B cell (primary cell): ENCODE measurements around the gene SLC2A9. TPM values are rescaled to one million over a fixed set of nuclear protein-coding genes. Genes with fewer than 3 reads are reported as not detected.

Source experiments
- ATAC-seq: fragments of 200-7000 bp; cut with Tn5 transposase; one replicate; pipeline ENCODE4 v1.10.0; 2021; ENCODE audit warnings: low read depth, mild to moderate bottlenecking, moderate number of reproducible peaks, moderate library complexity
- CTCF ChIA-PET: fragments of 350-600 bp; sonication (Branson Sonifier 250); formaldehyde crosslinking; loops from one replicate; lab custom pipeline; 2021; ENCODE audit warnings: antibody characterized with exemption, inconsistent platforms; lab: Charles Lee
- POLR2A ChIA-PET: fragments of 350-600 bp; sonication (Branson Sonifier 250); formaldehyde crosslinking; loops from one replicate; lab custom pipeline; 2021; ENCODE audit warnings: antibody characterized with exemption; lab: Charles Lee
- DNase-seq: peaks from one replicate; pipeline ENCODE4 v3.0.0; 2013
- H2AFZ ChIP-seq: 2 replicates; pipeline ENCODE4 v1.6.1; 2012; ENCODE audit warnings: mild to moderate bottlenecking, low read depth, low read length; ENCODE audit not compliant: insufficient read depth, poor library complexity, severe bottlenecking
- H3K27ac ChIP-seq, 2 donors: 1 replicate in 1 of 2; 2 replicates in 1 of 2; pipeline ENCODE4 v1.5.1; 2012 to 2013; ENCODE audit warnings: low read length in 2 of 2, mild to moderate bottlenecking in 2 of 2, moderate library complexity in 1 of 2
- H3K27me3 ChIP-seq, 4 experiments: fragments of 200-600 bp in 1 of 4; sonication (generic) in 1 of 4; replicated peaks in 1 of 4; 1 replicate in 2 of 4; 2 replicates in 2 of 4; pipeline versions ENCODE4 v1.6.1 to v1.7.0; 2013 to 2016; ENCODE audit warnings: low read length in 3 of 4, mild to moderate bottlenecking in 2 of 4, mixed read lengths in 1 of 4, moderate library complexity in 1 of 4; ENCODE audit not compliant: insufficient read depth in 4 of 4, control insufficient read depth in 3 of 4; ENCODE audit errors: control extremely low read depth in 1 of 4
- H3K36me3 ChIP-seq, 2 experiments: replicated peaks in 1 of 2; 1 replicate in 1 of 2; 2 replicates in 1 of 2; pipeline versions ENCODE4 v1.6.1 to v1.7.1; 2013; ENCODE audit warnings: low read length in 1 of 2; ENCODE audit not compliant: insufficient read depth in 2 of 2, control insufficient read depth in 1 of 2; ENCODE audit errors: control extremely low read depth in 1 of 2, extremely low read depth in 1 of 2
- H3K4me1 ChIP-seq, 2 donors: fragments of 200-600 bp in 1 of 2; sonication (generic) in 1 of 2; 1 replicate in 1 of 2; 2 replicates in 1 of 2; pipeline versions ENCODE4 v1.5.1 to v1.6.1; 2013 to 2017; ENCODE audit warnings: low read length in 2 of 2; ENCODE audit not compliant: control insufficient read depth in 2 of 2, insufficient read depth in 2 of 2
- H3K4me2 ChIP-seq: replicated peaks from 2 replicates; pipeline ENCODE3; 2012; ENCODE audit warnings: mild to moderate bottlenecking, low read depth, low read length; ENCODE audit not compliant: poor library complexity, severe bottlenecking
- H3K4me3 ChIP-seq, 5 experiments: fragments of 200-600 bp in 1 of 5; sonication (generic) in 1 of 5; 1 replicate in 3 of 5; 2 replicates in 2 of 5; pipeline versions ENCODE4 v1.5.1 to v1.7.0; 2011 to 2016; ENCODE audit warnings: low read length in 4 of 5, mild to moderate bottlenecking in 4 of 5, low read depth in 2 of 5, control low read depth in 1 of 5, moderate library complexity in 1 of 5; ENCODE audit not compliant: insufficient read depth in 1 of 5; ENCODE audit errors: control extremely low read depth in 1 of 5, extremely low read depth in 1 of 5
- H3K79me2 ChIP-seq: fragments of 200-600 bp; sonication (generic); one replicate; pipeline ENCODE4 v1.6.0; 2016; ENCODE audit warnings: low read length; ENCODE audit not compliant: control insufficient read depth, insufficient read depth
- H3K9ac ChIP-seq: fragments of 200-600 bp; sonication (generic); 2 replicates; pipeline ENCODE4 v1.6.1; 2017; ENCODE audit warnings: mild to moderate bottlenecking, low read length, moderate library complexity
- H3K9me3 ChIP-seq, 3 donors: one replicate each; pipeline versions ENCODE4 v1.6.1 to v1.7.1; 2013; ENCODE audit warnings: low read length in 2 of 3; ENCODE audit not compliant: control insufficient read depth in 2 of 3, insufficient read depth in 1 of 3; ENCODE audit errors: control extremely low read depth in 1 of 3
- H4K20me1 ChIP-seq: 2 replicates; pipeline ENCODE4 v1.6.0; 2012; ENCODE audit warnings: mild to moderate bottlenecking, low read length; ENCODE audit not compliant: insufficient read depth, control insufficient read depth, poor library complexity, severe bottlenecking
- H3K27ac Mint-ChIP-seq: one replicate; pipeline ENCODE4 v1.8.0; 2021; ENCODE audit warnings: mixed read lengths
- H3K27me3 Mint-ChIP-seq: one replicate; pipeline ENCODE4 v1.8.0; 2021; ENCODE audit warnings: mixed read lengths
- H3K4me1 Mint-ChIP-seq: one replicate; pipeline ENCODE4 v1.8.0; 2021; ENCODE audit warnings: mixed read lengths
- H3K4me3 Mint-ChIP-seq: one replicate; pipeline ENCODE4 v1.8.0; 2021; ENCODE audit warnings: mixed read lengths
- H3K9me3 Mint-ChIP-seq: one replicate; pipeline ENCODE4 v1.8.0; 2022; ENCODE audit warnings: mixed read lengths; ENCODE audit not compliant: insufficient read depth
- EZH2 ChIP-seq: IDR thresholded peaks from 2 replicates; pipeline ENCODE4 v1.6.1; 2012; ENCODE audit warnings: borderline replicate concordance, low read depth, mild to moderate bottlenecking, moderate library complexity, low read length; ENCODE audit not compliant: insufficient read depth, poor library complexity, severe bottlenecking
- WGBS: methylation state at CpG from one replicate; pipeline ENCODE4 v1.1.5; 2013; ENCODE audit warnings: missing lambda C conversion rate; ENCODE audit not compliant: insufficient coverage; 5-methylcytosine and 5-hydroxymethylcytosine counted together
- intact Hi-C: fragments of 100-400 bp; cut with micrococcal nuclease; formaldehyde crosslinking; loops from one replicate; pipeline ENCODE4 v1.10.0; 2022
- polyA plus RNA-seq: library from polyadenylated mRNA; depleted of rRNA; stranded (reverse); fragments of >200 nt; gene quantifications from 2 replicates; pipeline ENCODE4 v1.2.3, GENCODE V29; 2012
- total RNA-seq, 2 donors: library from RNA; stranded (reverse); fragments of 120-200 nt in 1 of 2; gene quantifications; 1 replicate in 1 of 2; 2 replicates in 1 of 2; pipeline versions ENCODE4 v1.2.3 to v1.2.4, GENCODE V29; 2013 to 2022
- TF ChIP-seq, protein P1 (sequence below): fragments of 200-600 bp; IDR thresholded peaks from one replicate; pipeline ENCODE4 v1.8.0; 2022; ENCODE audit warnings: antibody characterized with exemption, mild to moderate bottlenecking

Gene SLC2A9
- total and polyA plus RNA-seq, 2 donors (not counting 1 experiment from before 2014, with no cell fraction given): 0.89 to 2.1 TPM

GRCh38 chr4:9926586-9926985 lies 94.7 kb downstream of the SLC2A9 start:
- ChIA-PET POLR2A (no interaction called here), CTCF (no interaction called here)
- 95% methylated on average over 3 of the region's 3 CpGs for WGBS

DNA sequence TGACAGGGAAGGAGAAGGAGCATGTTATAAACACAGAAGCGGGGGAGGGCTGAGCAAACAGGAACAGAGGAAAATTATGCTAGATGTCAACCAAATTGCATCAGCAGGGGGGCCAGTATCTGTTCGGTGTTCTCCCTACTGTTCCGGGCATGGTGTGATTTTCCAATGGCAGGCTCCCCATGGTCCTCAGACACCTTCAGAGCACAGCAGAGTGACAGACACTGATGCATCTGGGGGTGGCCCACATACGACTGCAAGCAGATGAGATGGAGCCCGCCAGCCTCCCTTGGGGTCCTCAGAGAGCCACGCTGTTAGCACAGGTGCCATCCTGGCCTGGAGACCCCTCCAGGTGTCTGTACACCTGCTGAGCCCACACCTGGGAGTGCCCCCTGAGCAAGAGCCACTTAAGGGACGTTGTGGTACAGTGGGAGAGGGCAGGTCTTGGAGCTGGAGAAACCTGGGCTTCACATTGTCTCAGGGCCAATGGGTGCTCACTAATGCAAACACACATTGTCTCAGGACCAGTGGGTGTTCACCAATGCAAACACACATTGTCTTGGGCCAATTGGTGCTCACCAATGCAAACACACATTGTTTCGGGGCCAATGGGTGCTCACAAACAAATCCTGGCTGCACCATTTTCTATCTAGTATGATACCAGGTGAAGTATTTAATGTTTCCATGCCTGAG lies 95.4 kb downstream of the SLC2A9 start:
- H3K79me2 ChIP-seq: no peaks in the 10 kb centered on the region
- no peaks in the 10 kb centered on the region for H3K4me1 ChIP-seq
- TF ChIP-seq, protein P1, sequence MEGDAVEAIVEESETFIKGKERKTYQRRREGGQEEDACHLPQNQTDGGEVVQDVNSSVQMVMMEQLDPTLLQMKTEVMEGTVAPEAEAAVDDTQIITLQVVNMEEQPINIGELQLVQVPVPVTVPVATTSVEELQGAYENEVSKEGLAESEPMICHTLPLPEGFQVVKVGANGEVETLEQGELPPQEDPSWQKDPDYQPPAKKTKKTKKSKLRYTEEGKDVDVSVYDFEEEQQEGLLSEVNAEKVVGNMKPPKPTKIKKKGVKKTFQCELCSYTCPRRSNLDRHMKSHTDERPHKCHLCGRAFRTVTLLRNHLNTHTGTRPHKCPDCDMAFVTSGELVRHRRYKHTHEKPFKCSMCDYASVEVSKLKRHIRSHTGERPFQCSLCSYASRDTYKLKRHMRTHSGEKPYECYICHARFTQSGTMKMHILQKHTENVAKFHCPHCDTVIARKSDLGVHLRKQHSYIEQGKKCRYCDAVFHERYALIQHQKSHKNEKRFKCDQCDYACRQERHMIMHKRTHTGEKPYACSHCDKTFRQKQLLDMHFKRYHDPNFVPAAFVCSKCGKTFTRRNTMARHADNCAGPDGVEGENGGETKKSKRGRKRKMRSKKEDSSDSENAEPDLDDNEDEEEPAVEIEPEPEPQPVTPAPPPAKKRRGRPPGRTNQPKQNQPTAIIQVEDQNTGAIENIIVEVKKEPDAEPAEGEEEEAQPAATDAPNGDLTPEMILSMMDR: no peak
- TF ChIP-seq EZH2: no peak
- no peaks in the 10 kb centered on the region for H4K20me1 ChIP-seq
- H3K27me3 ChIP-seq: no peaks in the 10 kb centered on the region
- Mint-ChIP-seq H3K27ac (no peak overlapping the region), H3K9me3 (no peaks in the 10 kb centered on the region), H3K4me1 (no peaks in the 10 kb centered on the region), H3K4me3 (no peak overlapping the region), H3K27me3 (peaks cover 17% of the 10 kb centered on the region)
- POLR2A ChIA-PET: no interaction called here
- no peak overlapping the region for H3K27ac ChIP-seq
- no peaks in the 10 kb centered on the region for H3K36me3 ChIP-seq
- H3K9me3 ChIP-seq: no peaks in the 10 kb centered on the region
- H2AFZ ChIP-seq: no peak overlapping the region
- H3K9ac ChIP-seq: no peak overlapping the region
- ATAC-seq (no peak), DNase-seq (no peak)
- CTCF ChIA-PET: no interaction called here
- intact Hi-C loops: no loop called here
- no peak overlapping the region for H3K4me2 ChIP-seq
- no peak overlapping the region for H3K4me3 ChIP-seq
- WGBS: 88% methylated on average over 7 of the region's 8 CpGs

More at GRCh38 chr4:9926586-9926985, 94.7 kb downstream of the SLC2A9 start:
- Mint-ChIP-seq H3K4me3 (no peak overlapping the region), H3K27ac (no peak overlapping the region), H3K27me3 (peaks cover 17% of the 10 kb centered on the region), H3K9me3 (no peaks in the 10 kb centered on the region), H3K4me1 (no peaks in the 10 kb centered on the region)
- H3K4me2 ChIP-seq: no peak overlapping the region
- H3K79me2 ChIP-seq: no peaks in the 10 kb centered on the region
- intact Hi-C loops: no loop called here
- ATAC-seq (no peak), DNase-seq (no peak)
- no peaks in the 10 kb centered on the region for H3K27me3 ChIP-seq
- H3K9me3 ChIP-seq: no peaks in the 10 kb centered on the region
- H3K4me3 ChIP-seq: no peak overlapping the region
- no peaks in the 10 kb centered on the region for H3K4me1 ChIP-seq
- H2AFZ ChIP-seq: no peak overlapping the region
- TF ChIP-seq, protein P1: no peak
- no peak for TF ChIP-seq EZH2
- H3K36me3 ChIP-seq: no peaks in the 10 kb centered on the region
- H4K20me1 ChIP-seq: no peaks in the 10 kb centered on the region
- H3K9ac ChIP-seq: no peak overlapping the region
- H3K27ac ChIP-seq: no peak overlapping the region
